ENCODE measurements around the gene GTF3C5.
"Not testable (repeated sequence)": the region's sequence is repeated elsewhere in the genome, so short reads cannot be mapped to it uniquely, and the experiment has no call there.

GTF3C5 gene

GRCh38 chr9:133090752-133091385 lies 60.1 kb downstream of the GTF3C5 start:
- no peak for DNase-seq (ENCODE audit: low read depth)

DNA sequence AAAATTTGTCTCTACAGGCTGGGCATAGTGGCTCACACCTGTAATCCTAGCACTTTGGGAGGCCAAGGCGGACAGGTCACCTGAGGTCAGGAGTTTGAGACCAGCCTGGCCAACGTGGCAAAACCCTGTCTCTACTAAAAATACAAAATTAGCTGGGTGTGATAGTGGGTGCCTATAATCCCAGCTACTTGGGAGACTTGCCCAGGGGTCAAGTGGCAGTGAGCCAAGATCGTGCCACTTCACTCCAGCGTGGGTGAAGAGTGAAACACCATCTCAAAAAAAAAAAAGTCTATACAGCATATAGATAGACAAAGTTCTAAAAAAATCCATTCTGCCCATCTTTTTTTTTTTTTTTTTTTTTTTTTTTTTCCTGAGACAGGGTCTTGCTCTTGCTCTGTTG lies 63.6 kb downstream of the GTF3C5 start:
- DNase-seq (ENCODE audit: low read depth), result not testable (repeated sequence)

DNA sequence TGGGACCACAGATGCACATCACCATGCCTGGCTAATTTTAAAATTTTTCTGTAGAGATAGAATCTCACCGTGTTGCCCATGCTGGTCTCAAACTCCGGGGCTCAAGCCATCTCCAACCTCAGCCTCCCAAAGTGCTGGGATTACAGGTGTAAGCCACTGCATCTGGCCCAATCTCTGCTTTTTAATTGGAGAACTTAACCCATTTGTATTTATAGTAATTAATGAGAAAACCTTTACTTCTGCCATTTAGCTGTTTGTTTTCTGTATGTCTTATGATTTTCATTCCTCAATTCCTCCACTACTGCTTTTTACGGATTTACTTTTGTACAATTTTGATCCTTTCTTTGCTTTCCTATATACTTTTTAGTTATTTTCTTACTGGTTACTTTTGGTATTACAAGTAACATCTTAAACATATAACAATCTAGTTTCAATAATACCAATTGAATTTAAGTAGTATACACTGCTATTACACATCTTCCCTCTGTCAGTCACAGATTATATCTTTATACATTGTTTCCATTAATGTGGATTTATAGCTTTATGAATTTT lies 64.1 kb downstream of the GTF3C5 start:
- DNase-seq (ENCODE audit: low read depth), result no peak

- DNase-seq (ENCODE audit: low read depth), result no peak
These were observed 67.4 kb downstream of the GTF3C5 start for GRCh38 chr9:133098104-133098754.

DNA sequence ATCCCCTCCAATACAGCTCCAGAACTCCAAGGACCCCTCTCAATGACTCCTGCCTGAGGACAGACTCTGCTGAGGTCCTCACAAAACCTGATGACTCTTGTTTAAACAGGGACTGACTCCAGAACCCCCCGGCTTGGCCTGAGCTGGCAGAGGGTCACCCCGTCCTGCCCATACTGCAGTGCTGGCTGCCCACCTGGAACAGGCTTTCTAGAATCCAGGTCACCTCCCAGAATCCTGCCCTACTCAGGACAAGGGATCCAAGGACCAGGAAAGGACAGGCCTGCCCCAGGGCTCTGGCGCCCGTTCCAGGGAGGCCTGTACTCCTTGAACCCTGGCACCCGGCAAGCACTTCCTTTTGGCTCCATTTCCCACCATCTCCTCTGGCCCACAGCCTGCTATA lies 68.1 kb downstream of the GTF3C5 start:
- DNase-seq (ENCODE audit: low read depth), result no peak

DNA sequence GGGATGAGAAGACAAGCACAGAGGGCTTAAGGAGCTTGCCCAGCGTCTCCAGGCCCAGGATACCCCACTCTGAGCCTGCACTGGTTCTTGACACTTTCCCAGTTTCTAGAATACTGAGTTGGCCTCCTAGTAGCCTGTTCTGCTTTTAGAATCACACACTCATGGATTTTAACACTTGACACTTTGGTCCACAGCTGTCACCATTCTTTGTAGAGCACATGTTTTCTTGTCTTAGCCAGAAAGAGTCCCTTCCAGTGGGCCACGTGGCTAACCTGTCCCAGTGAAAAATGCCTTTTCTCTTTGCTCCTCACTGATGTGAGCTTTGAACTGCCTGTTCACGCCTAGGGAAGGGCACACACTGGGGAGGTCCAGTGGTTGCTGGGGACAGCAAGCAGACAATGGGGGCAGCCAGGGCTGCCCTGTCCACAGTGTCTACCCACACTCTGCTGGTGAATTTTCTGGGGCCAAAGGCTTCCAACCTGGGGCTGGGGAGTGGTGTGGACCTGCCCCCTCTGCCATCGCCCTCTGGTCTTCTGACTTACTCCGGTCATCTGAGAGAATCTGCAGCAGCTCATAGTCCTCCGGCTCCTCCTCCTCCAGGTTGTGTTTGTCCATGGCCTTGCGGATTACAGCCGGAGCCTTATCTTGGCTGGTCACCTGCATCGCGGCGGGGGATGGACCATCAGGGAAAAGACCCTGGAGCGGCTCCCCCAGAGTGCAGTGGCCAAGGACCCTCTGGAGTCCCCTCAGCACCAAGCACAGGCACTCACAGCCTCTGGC lies 69.1 kb downstream of the GTF3C5 start:
- DNase-seq (ENCODE audit: low read depth), result no peak

GRCh38 chr9:133100506-133101355 lies 69.9 kb downstream of the GTF3C5 start:
- no peak for DNase-seq (ENCODE audit: low read depth)

DNA sequence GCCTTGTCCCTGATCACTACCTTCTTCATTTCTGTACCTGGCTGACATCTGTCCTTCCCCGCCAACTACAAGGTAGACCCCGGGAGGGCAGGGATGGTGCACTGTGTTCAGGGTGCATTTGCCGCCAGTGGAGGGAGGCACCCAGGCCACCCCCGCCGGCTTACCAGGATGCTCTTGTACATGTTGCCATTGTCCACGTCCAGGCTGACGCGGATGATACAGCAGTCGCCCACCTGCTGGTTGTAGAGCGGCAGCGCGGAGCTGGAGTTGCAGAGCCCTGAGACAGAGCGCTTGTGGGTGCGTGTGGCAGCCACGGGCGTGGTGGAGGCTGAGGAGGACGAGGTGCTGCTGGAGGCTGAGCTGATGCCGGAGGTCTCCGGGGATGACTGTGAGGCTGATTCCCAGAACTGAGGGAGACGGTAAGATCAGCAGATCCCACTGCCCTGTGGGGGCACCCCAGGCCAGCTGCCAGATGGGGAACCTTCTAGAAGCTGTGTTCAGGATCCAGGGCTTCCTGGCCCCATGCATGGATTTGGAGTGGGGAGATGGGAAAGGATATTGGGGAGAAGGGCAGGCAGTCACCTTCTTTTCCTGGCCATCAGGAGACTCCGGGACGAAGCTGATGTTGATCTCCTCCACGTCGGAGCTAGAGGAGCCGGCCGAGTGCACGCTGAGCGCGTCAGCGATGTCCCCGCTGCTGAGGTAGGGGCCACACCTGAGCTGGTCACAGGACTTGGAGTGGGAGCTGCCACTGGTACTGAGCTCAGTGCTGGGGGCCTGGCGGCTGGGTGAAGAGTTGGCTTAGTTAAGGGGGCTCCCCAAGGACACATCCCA lies 70.8 kb downstream of the GTF3C5 start:
- DNase-seq (ENCODE audit: low read depth), result no peak

- no peak for DNase-seq (ENCODE audit: low read depth)
These were observed 71.6 kb downstream of the GTF3C5 start for GRCh38 chr9:133102190-133103021.

DNA sequence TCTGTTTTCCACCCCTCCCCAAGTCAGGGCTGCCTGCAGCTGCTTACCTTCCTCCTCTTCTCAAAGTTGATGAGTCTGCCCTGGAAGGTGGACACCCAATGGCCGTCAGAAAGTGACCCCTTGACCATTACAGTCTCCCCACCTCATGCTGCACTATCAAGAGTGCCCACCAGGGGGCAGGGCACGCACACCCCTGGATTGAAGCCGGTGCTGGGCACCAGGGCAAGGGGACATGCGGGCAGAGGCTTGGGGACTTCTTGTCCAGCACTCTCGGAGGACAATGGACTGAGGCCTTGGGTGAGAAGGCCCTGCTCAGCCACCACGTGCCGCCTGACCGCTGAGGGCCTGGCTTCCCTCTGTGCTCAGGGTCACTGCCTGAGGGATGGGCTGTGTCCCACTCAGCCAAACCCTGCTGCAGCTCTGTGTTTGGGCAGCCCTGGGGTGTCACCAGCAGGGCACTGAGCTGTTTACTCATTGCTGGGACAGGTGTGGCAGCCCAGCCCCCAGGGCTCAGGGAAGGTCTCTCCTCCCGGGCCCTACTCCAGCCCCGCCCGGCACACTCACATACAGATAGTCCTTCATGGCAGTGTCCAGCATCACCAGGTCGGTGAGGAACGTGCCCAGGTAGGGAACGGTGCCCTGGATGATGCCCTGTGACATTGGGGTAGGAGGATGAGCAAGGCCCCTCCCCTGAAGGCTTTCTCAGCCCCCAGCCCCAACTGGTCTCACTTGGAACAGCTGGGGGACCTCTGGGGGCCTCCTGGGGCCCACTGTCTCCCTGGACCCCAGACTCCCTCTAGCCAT lies 72.6 kb downstream of the GTF3C5 start:
- no peak for DNase-seq (ENCODE audit: low read depth)

- DNase-seq (ENCODE audit: low read depth), result no peak
These were observed 73.2 kb downstream of the GTF3C5 start for GRCh38 chr9:133103987-133104505.

DNA sequence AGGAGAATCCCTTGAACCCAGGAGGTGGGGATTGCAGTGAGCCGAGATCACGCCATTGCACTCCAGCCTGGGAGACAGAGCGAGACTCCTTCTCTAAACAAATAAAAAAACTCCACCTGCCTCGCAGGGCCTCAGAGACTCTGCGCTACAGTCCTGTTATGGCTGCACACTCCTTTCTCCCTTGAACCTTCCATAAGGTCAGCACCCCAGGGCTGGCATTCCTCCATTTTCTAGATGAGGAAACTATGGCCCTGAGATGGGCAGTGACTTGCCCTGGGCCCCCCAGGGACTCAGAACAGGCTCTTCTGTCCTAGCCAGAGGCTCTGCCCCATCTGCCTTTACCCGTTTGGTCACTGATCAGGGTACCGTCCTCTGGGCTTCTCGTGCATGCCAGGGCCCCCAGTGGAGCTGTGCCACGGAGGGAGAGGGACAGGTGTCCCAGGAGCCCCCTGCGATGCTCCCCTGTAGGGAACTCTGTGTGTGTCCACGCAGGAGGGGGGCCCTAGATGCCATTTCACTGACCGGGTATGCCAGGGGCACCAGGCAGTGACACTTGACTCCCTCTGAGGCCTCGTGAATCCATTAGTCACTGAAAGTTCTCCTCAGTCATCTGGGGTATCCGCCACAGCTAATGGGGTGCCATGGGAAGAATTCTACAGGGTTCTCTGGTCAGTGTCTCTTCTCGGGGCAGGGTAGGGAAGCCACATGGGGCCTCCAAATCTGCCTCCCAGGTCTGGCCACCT lies 74.1 kb downstream of the GTF3C5 start:
- no peak for DNase-seq (ENCODE audit: low read depth)

GRCh38 chr9:133105461-133105770 lies 74.6 kb downstream of the GTF3C5 start:
- no peak for DNase-seq (ENCODE audit: low read depth)

- no peak for DNase-seq (ENCODE audit: low read depth)
These were observed 75.9 kb downstream of the GTF3C5 start for GRCh38 chr9:133106511-133107244.

- DNase-seq (ENCODE audit: low read depth), result no peak
These were observed 76.5 kb downstream of the GTF3C5 start for GRCh38 chr9:133107245-133107722.

Measured in HS-5 (cell line).